ENCODE data around the gene TRIOBP. TPM values are rescaled to one million over a fixed set of nuclear protein-coding genes. Genes with fewer than 3 reads are reported as not detected.

Gene TRIOBP
- total and polyA plus RNA-seq, 2 of the 13 experiments (the other 11 are each of a cell fraction or from before 2014, with no cell fraction given) = 6.1 to 15.4 TPM

- H3K27me3 ChIP-seq (ENCODE audit: control insufficient read depth in 1 of 2, insufficient read depth in 2 of 2, low read length in 2 of 2) = no peaks in the 10 kb centered on the region
- POLR2A ChIA-PET = no interaction called here
- H3K36me3 ChIP-seq (replicated peaks in 1 of 2; ENCODE audit: control insufficient read depth in 1 of 2, insufficient read depth in 2 of 2, low read length in 2 of 2) = peaks cover 0 to 3% of the 10 kb centered on the region in 2 experiments; a peak in 2 of 5 replicates
- CTCF ChIA-PET (ENCODE audit: low intra/inter-chr PET ratio, low total read pairs) = no interaction called here
- no peaks in the 10 kb centered on the region for H3K9me3 ChIP-seq (ENCODE audit: low read length)
- intact Hi-C loops (cut with micrococcal nuclease; ENCODE audit: unreplicated experiment) (no loop called here), in situ Hi-C loops (cut with HindIII; ENCODE audit: extremely low pct_ligation_motif_present, low pct_unique_long_range_greater_than_20kb) (no loop called here)
- no peaks in the 10 kb centered on the region for H3K4me1 ChIP-seq (ENCODE audit: insufficient read depth, low read length)
- FAIRE-seq (no peak), ATAC-seq (no peak), DNase-seq (ENCODE audit: low spot score) (no peak)
- no peak overlapping the region for H3K27ac ChIP-seq (ENCODE audit: extremely low read length, insufficient read depth, low read length)
- no peak overlapping the region for H2AFZ ChIP-seq (ENCODE audit: low read length)
- BruUV-seq (replicated peaks) = no TSS peak
- no peak overlapping the region for H3K9ac ChIP-seq (ENCODE audit: insufficient read depth, low read depth, low read length)
- no peaks in the 10 kb centered on the region for H4K20me1 ChIP-seq (ENCODE audit: insufficient read depth, low read length)
- TF ChIP-seq SNAI1 (CRISPR knock-in tag; IDR thresholded peaks at IDR 0.05; ENCODE audit: borderline replicate concordance) = no peak
- TF ChIP-seq ZNF550 (CRISPR knock-in tag; IDR thresholded peaks at IDR 0.05; ENCODE audit: borderline replicate concordance) = no peak
- TF ChIP-seq ASH2L (IDR thresholded peaks at IDR 0.05; ENCODE audit: insufficient read length, low read depth, low read length) = no peak
- no peak for TF ChIP-seq HDAC2 (CRISPR knock-in tag; IDR thresholded peaks at IDR 0.05)
- no peak for TF ChIP-seq ZNF383 (CRISPR knock-in tag; IDR thresholded peaks at IDR 0.05; ENCODE audit: borderline replicate concordance)
- TF ChIP-seq ZNF280D (CRISPR knock-in tag; IDR thresholded peaks at IDR 0.05) = no peak
- no peak for TF ChIP-seq HNRNPK (IDR thresholded peaks at IDR 0.05; ENCODE audit: low read depth, low read length, poor library complexity, severe bottlenecking)
- no peak for TF ChIP-seq CENPBD1 (CRISPR knock-in tag; IDR thresholded peaks at IDR 0.05; ENCODE audit: borderline replicate concordance, low read depth)
- TF ChIP-seq ARNT (IDR thresholded peaks at IDR 0.05) = no peak
- TF ChIP-seq MTA1 (CRISPR knock-in tag; IDR thresholded peaks at IDR 0.05; ENCODE audit: borderline replicate concordance) = no peak
- TF ChIP-seq HOXA5 (CRISPR knock-in tag; IDR thresholded peaks at IDR 0.05) = no peak
- no peak for TF ChIP-seq ZNF580 (CRISPR knock-in tag; IDR thresholded peaks at IDR 0.05; ENCODE audit: borderline replicate concordance, low read depth)
- no peak for TF ChIP-seq ZNF616 (CRISPR knock-in tag; IDR thresholded peaks at IDR 0.05; ENCODE audit: low read depth)
- TF ChIP-seq E2F5 (CRISPR knock-in tag; conservative IDR thresholded peaks at IDR 0.05) = no peak
- no peak for TF ChIP-seq ZNF589 (CRISPR knock-in tag; conservative IDR thresholded peaks at IDR 0.05)
- no peak for TF ChIP-seq SAFB2 (CRISPR knock-in tag; IDR thresholded peaks at IDR 0.05; ENCODE audit: borderline replicate concordance, low read depth)
- no peak for TF ChIP-seq ZNF225 (CRISPR knock-in tag; IDR thresholded peaks at IDR 0.05)
- no peak for TF ChIP-seq SMAD1 (CRISPR knock-in tag; IDR thresholded peaks at IDR 0.05; ENCODE audit: borderline replicate concordance, low read depth)
- no peak for TF ChIP-seq EZH2 (conservative IDR thresholded peaks at IDR 0.05; ENCODE audit: low read depth, low read length)
- no peaks in the 10 kb centered on the region for H3K79me2 ChIP-seq (ENCODE audit: insufficient read depth, low read length)
- WGBS (ENCODE audit: low lambda C conversion rate) = 96% methylated on average over 7 of the region's 7 CpGs
- H3K4me2 ChIP-seq (ENCODE audit: low read depth, low read length) = no peak overlapping the region
- no peak overlapping the region for H3K4me3 ChIP-seq (replicated peaks in 1 of 3; ENCODE audit: insufficient read depth in 1 of 3, low read depth in 2 of 3, low read length in 3 of 3)
These were observed 18.9 kb downstream of the TRIOBP start for GRCh38 chr22:37715760-37716159.
